Panc1 (cell line): ENCODE measurements around the gene NPAS1.

Source experiments
- POLR2AphosphoS5 ChIP-seq: IDR thresholded peaks from 2 replicates; pipeline ENCODE4 v1.6.1; 2012; ENCODE audit warnings: mild to moderate bottlenecking, low read depth, low read length, moderate library complexity
- TF ChIP-seq, protein P1 (sequence below): fragments of 450-650 bp; IDR thresholded peaks from 2 replicates; pipeline ENCODE4 v1.5.1; 2017; ENCODE audit warnings: mild to moderate bottlenecking

- TF ChIP-seq, protein P1, sequence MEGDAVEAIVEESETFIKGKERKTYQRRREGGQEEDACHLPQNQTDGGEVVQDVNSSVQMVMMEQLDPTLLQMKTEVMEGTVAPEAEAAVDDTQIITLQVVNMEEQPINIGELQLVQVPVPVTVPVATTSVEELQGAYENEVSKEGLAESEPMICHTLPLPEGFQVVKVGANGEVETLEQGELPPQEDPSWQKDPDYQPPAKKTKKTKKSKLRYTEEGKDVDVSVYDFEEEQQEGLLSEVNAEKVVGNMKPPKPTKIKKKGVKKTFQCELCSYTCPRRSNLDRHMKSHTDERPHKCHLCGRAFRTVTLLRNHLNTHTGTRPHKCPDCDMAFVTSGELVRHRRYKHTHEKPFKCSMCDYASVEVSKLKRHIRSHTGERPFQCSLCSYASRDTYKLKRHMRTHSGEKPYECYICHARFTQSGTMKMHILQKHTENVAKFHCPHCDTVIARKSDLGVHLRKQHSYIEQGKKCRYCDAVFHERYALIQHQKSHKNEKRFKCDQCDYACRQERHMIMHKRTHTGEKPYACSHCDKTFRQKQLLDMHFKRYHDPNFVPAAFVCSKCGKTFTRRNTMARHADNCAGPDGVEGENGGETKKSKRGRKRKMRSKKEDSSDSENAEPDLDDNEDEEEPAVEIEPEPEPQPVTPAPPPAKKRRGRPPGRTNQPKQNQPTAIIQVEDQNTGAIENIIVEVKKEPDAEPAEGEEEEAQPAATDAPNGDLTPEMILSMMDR, result no peak
- no peak for TF ChIP-seq POLR2AphosphoS5
Measured at GRCh38 chr19:47040869-47041268, 21.2 kb downstream of the NPAS1 start.
